ENCODE results near the gene DUOX1.

DNA sequence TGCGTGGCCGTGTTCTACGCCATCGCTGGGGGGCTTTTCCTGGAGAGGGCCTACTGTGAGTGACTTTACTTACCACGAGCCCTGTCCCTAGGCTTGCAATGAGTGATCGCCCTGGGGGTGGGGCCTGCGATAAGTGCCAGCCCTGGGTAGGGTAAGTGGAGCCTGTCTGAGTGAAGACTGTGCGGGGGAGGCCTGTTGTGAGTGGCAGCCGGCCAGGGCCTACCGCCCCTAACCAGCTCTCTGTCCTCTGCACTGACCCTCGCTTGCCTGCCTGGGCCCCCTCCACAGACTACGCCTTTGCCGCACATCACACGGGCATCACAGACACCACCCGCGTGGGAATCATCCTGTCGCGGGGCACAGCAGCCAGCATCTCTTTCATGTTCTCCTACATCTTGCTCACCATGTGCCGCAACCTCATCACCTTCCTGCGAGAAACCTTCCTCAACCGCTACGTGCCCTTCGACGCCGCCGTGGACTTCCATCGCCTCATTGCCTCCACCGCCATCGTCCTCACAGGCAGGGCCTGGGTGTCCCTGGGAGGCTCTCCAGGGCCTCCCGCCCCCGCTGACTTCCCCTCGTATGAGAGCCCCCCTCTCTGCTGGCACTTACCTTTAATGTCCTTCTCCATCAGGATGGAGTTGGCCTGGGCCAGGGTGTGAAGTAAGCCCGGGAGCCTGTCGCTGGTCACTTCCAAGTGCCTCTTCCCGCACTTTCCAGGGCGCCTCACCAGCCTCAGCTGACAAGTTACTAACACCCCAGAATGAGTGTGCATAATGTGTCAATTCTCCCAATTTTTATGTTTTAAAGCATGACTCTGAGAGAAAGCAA lies 22.4 kb downstream of the DUOX1 start:
- TF ChIP-seq CTCF (IDR thresholded peaks at IDR 0.05; ENCODE audit: low read depth, low read length) (no peak), EZH2phosphoT487 (IDR thresholded peaks at IDR 0.05; ENCODE audit: low read depth) (no peak)
